K562 (cell line): ENCODE results near the gene SLC25A45. TPM values are rescaled to one million over a fixed set of nuclear protein-coding genes. Genes with fewer than 3 reads are reported as not detected.

ENCODE experiments used
- E2F8 ChIP-seq: fragments of 450-650 bp; IDR thresholded peaks from 2 replicates; pipeline ENCODE4 v1.7.1; 2018; ENCODE audit warnings: mild to moderate bottlenecking, low read depth; ENCODE audit not compliant: partially characterized antibody
- ETV6 ChIP-seq, 3 experiments: fragments of 150-350 bp in 1 of 3; sonication (generic) in 1 of 3; formaldehyde crosslinking in 1 of 3; IDR thresholded peaks; 2 replicates each; pipeline versions ENCODE4 v1.6.1 to v1.8.0; 2014 to 2022; ENCODE audit warnings: borderline replicate concordance in 2 of 3, low read depth in 2 of 3, antibody characterized with exemption in 1 of 3, low read length in 1 of 3, mild to moderate bottlenecking in 1 of 3, missing genetic modification reagents in 1 of 3
- HDAC2 ChIP-seq: fragments of 450-650 bp; IDR thresholded peaks from 2 replicates; pipeline ENCODE4 v1.6.1; 2016; ENCODE audit warnings: mild to moderate bottlenecking
- ILF3 ChIP-seq: fragments of 450-650 bp; IDR thresholded peaks from 2 replicates; pipeline ENCODE4 v1.6.1; 2018; ENCODE audit warnings: antibody characterized with exemption, mild to moderate bottlenecking, moderate library complexity, borderline replicate concordance
- LEF1 ChIP-seq: fragments of 450-650 bp; IDR thresholded peaks from 2 replicates; pipeline ENCODE4 v1.6.1; 2016; ENCODE audit warnings: mild to moderate bottlenecking
- NR1H2 ChIP-seq: sonication (generic); formaldehyde crosslinking; IDR thresholded peaks from 2 replicates; pipeline ENCODE4 v1.4.0; 2020; ENCODE audit warnings: mild to moderate bottlenecking, missing genetic modification reagents
- PTRF ChIP-seq: fragments of 450-650 bp; IDR thresholded peaks from 2 replicates; pipeline ENCODE4 v1.6.1; 2016; ENCODE audit warnings: mild to moderate bottlenecking, missing genetic modification characterization, missing compliant biosample characterization
- PURB ChIP-seq: sonication (generic); formaldehyde crosslinking; IDR thresholded peaks from 2 replicates; pipeline ENCODE4 v1.9.0; 2021; ENCODE audit warnings: low read depth, mild to moderate bottlenecking, missing genetic modification reagents
- RFX5 ChIP-seq: IDR thresholded peaks from 2 replicates; pipeline ENCODE4 v1.6.1; 2011; ENCODE audit warnings: low read depth, mild to moderate bottlenecking, improper control_type of control experiment, low read length
- SMARCE1 ChIP-seq: fragments of 450-650 bp; IDR thresholded peaks from 2 replicates; pipeline ENCODE4 v1.7.1; 2016; ENCODE audit warnings: mild to moderate bottlenecking
- SMC3 ChIP-seq: conservative IDR thresholded peaks from 2 replicates; pipeline ENCODE4 v1.6.1; 2011; ENCODE audit warnings: low read depth, low read length, improper control_type of control experiment; ENCODE audit not compliant: insufficient read depth
- SRSF1 ChIP-seq: fragments of 200-400 bp; formaldehyde crosslinking; IDR thresholded peaks from 2 replicates; pipeline ENCODE4 v1.6.1; 2017; ENCODE audit warnings: mild to moderate bottlenecking, low read depth, low read length, moderate library complexity
- STAT5A ChIP-seq: IDR thresholded peaks from 2 replicates; pipeline ENCODE4 v1.6.1; 2012; ENCODE audit warnings: low read length, inconsistent platforms, borderline replicate concordance
- TBP ChIP-seq: optimal IDR thresholded peaks from 2 replicates; pipeline ENCODE3; 2011; ENCODE audit warnings: low read depth, low read length, improper control_type of control experiment
- TCF7L2 ChIP-seq: fragments of 150-350 bp; IDR thresholded peaks from 2 replicates; pipeline ENCODE4 v1.6.1; 2016; ENCODE audit warnings: low read depth, mild to moderate bottlenecking, low read length, moderate library complexity
- ZEB2 ChIP-seq: fragments of 450-650 bp; IDR thresholded peaks from 2 replicates; pipeline ENCODE4 v1.6.1; 2016
- ZNF3 ChIP-seq: fragments of 250-450 bp; sonication (Bioruptor Pico); IDR thresholded peaks from 2 replicates; pipeline ENCODE4 v1.5.0; 2021; ENCODE audit warnings: mild to moderate bottlenecking, moderate library complexity
- ZNF316 ChIP-seq: fragments of 450-650 bp; IDR thresholded peaks from 2 replicates; pipeline ENCODE4 v1.6.1; 2016
- polyA plus RNA-seq, 8 experiments: library from polyadenylated mRNA; depleted of rRNA in 4 of 8; stranded (reverse) in 5 of 8; unstranded in 3 of 8; fragments of >200 nt; fragmentation: Nextera tagmentation in 2 of 8; fragmentation: Illumina TruSeq in 1 of 8; extraction: Ambion mirVana in 2 of 8; extraction: Trizol in 1 of 8; gene quantifications; 2 replicates each; pipeline versions ENCODE4 v1.2.1 to v1.2.3, GENCODE V29; 2011 to 2014; ENCODE audit warnings: inconsistent platforms in 1 of 8, missing spikeins in 1 of 8
- total RNA-seq, 7 experiments: library from RNA; depleted of rRNA in 6 of 7; stranded (reverse); fragments of >200 nt in 6 of 7; fragmentation: Illumina TruSeq in 2 of 7; extraction: Trizol in 2 of 7; gene quantifications; 2 replicates each; pipeline versions ENCODE4 v1.2.1 to v1.2.3, GENCODE V29; 2011 to 2021; ENCODE audit warnings: low replicate concordance in 1 of 7
- TF ChIP-seq, protein P1 (sequence below): sonication (generic); formaldehyde crosslinking; IDR thresholded peaks from 2 replicates; pipeline ENCODE4 v1.8.0; 2022; ENCODE audit warnings: missing genetic modification reagents, mild to moderate bottlenecking, borderline replicate concordance
- TF ChIP-seq, protein P2 (sequence below): fragments of 250-450 bp; sonication (Bioruptor Pico); IDR thresholded peaks from 2 replicates; pipeline ENCODE4 v1.4.0; 2020; ENCODE audit warnings: mild to moderate bottlenecking
- TF ChIP-seq, protein P3 (sequence below): fragments of 450-650 bp; IDR thresholded peaks from 2 replicates; pipeline ENCODE4 v1.6.1; 2016; ENCODE audit warnings: missing biosample characterization, missing genetic modification characterization

SLC25A45 gene
- total and polyA plus RNA-seq, 9 of the 15 experiments (the other 6 are each of a cell fraction or from before 2014, with no cell fraction given) = 0.15 to 2.3 (median 0.68) TPM

DNA sequence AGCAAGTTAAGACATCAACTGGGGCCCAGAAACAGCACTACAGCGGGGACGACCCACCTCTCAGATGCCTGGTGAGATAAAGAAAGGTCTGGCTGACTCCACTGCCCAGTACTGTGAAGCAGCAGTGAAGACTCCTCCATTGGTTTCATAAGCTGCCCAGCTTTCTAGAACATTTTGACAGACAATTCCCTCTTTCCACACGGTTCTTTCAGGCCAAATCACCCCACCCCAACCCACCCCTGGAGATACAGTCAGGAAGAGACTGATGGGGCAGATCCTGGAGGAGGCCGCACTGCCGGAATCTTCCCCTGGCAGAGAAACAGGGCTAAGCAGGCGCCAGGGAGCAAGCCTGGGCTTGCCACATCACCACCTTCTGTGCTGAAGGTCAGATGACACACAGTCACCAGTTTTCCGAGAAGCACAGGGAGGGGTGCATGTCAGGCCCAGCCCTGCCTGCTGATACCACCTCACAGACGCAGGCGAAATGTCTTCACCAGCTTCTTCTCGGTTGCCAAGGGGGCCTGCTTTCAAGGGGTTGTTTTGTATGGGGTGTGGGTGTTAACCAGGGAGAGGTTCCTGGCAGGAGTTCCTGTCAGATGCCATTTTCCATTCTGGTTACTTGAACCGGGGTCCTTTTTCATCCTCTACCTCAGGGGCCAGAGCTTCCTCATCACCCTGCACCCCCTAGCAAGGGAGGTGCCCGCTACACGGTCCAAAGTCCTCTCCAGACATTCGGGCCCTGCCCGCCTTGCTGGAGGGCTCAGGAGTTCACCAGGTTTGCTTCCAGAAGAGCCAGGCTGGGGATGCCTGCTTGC is 38.7 kb upstream of the SLC25A45 start (continued):
- TF ChIP-seq E2F8 = no peak
- no peak for TF ChIP-seq RFX5
- TF ChIP-seq, protein P1, sequence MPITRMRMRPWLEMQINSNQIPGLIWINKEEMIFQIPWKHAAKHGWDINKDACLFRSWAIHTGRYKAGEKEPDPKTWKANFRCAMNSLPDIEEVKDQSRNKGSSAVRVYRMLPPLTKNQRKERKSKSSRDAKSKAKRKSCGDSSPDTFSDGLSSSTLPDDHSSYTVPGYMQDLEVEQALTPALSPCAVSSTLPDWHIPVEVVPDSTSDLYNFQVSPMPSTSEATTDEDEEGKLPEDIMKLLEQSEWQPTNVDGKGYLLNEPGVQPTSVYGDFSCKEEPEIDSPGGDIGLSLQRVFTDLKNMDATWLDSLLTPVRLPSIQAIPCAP (CRISPR knock-in tag) = no peak
- no peak for TF ChIP-seq SRSF1
- no peak for TF ChIP-seq PURB
- no peak for TF ChIP-seq ILF3
- TF ChIP-seq TCF7L2 = no peak
- TF ChIP-seq ZEB2 = no peak
- TF ChIP-seq TBP = no peak
- no peak for TF ChIP-seq SMC3
- TF ChIP-seq ZNF3 = no peak
- TF ChIP-seq LEF1 = no peak
- no peak for TF ChIP-seq SMARCE1
- no peak for TF ChIP-seq ZNF316
- TF ChIP-seq, protein P2, sequence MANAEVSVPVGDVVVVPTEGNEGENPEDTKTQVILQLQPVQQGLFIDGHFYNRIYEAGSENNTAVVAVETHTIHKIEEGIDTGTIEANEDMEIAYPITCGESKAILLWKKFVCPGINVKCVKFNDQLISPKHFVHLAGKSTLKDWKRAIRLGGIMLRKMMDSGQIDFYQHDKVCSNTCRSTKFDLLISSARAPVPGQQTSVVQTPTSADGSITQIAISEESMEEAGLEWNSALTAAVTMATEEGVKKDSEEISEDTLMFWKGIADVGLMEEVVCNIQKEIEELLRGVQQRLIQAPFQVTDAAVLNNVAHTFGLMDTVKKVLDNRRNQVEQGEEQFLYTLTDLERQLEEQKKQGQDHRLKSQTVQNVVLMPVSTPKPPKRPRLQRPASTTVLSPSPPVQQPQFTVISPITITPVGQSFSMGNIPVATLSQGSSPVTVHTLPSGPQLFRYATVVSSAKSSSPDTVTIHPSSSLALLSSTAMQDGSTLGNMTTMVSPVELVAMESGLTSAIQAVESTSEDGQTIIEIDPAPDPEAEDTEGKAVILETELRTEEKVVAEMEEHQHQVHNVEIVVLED (CRISPR knock-in tag) = peak; percentile 14; the same call in 1 of the 2 replicates
- no peak for TF ChIP-seq PTRF (tag)
- TF ChIP-seq, protein P3, sequence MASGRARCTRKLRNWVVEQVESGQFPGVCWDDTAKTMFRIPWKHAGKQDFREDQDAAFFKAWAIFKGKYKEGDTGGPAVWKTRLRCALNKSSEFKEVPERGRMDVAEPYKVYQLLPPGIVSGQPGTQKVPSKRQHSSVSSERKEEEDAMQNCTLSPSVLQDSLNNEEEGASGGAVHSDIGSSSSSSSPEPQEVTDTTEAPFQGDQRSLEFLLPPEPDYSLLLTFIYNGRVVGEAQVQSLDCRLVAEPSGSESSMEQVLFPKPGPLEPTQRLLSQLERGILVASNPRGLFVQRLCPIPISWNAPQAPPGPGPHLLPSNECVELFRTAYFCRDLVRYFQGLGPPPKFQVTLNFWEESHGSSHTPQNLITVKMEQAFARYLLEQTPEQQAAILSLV (tag) = peak; percentile 51; the same call in 1 of the 2 replicates
- no peak for TF ChIP-seq ETV6 (IDR thresholded peaks at IDR 0.05; ENCODE audit: borderline replicate concordance in 1 of 2, low read depth in 2 of 2, low read length in 1 of 2)
- no peak for TF ChIP-seq ETV6 (CRISPR knock-in tag; IDR thresholded peaks at IDR 0.05; ENCODE audit: borderline replicate concordance)
- no peak for TF ChIP-seq HDAC2
- no peak for TF ChIP-seq NR1H2 (CRISPR knock-in tag)
- peak; percentile 83 for TF ChIP-seq STAT5A
